GM12874 (cell line): Measurements from ENCODE around the gene SRPRB.
A peak's percentile ranks its signal among the peaks of the same experiment; 100 is the strongest.

Experiments
- CTCF ChIP-seq: IDR thresholded peaks from 2 replicates; pipeline ENCODE4 v1.5.1; 2011; ENCODE audit warnings: low read depth, mild to moderate bottlenecking, control low read depth, low read length, moderate library complexity; ENCODE audit not compliant: insufficient read depth

The SRPRB gene

GRCh38 chr3:133831966-133832801 lies 26.6 kb downstream of the SRPRB start:
- peak; percentile 21; the same call in 1 of the 2 replicates for TF ChIP-seq CTCF

GRCh38 chr3:133832802-133833144 lies 27.2 kb downstream of the SRPRB start:
- no peak; the same call in 1 of the 2 replicates for TF ChIP-seq CTCF

DNA sequence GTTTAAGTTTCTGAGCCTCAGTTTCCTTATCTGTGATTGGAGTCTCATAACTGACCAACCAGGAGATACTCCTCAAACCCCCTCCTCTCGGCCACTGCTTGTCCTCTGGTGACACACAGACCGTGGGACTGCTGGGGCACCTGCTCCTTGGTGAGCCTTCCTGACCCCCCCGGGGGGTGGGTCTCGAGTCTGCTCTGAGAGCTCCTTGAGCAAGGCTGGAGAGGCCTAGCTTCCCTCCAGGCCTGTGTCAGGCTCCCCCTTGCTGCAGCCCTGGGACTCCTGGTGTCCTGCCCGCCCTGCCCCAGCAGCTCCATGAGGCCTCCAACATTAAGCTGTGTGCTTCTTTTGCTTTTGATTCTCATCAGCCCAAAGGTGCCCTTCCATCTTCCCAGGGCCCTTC lies 27.7 kb downstream of the SRPRB start:
- no peak for TF ChIP-seq CTCF

DNA sequence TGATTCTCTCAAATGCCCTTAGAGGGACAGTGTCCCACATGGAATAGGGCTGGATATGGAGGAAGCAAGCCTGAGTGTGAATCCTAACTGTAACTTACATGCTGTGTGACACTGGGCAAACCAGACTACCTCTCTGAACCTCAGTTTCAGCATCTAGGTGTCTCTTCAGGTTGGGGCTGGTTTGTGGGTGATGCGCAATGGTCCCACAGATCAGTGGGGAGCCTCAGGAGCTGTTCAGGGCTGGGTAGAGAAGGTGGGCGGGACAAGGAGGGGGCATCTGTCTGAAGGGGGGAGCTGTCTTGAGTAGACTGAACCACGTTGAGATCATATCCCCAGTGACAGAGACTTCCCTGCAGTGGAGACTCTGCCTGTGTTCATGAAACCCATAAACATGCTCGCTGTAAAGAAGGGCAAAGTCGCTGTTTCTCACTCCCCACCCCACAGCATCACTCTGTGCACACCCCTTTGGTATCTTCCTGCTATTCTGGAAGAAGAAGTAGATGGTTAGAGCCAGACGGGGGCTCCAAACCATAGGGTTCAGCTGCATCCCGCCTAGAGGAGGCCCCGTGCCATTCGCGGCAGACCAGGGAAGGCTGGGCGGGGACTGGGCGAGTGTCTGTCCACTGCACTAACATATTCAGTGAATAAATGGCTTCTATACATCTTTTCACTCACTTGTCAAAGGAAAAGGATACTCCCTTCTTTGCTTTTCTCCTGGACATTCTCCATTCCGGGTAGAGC lies 28.4 kb downstream of the SRPRB start:
- TF ChIP-seq CTCF, result no peak

DNA sequence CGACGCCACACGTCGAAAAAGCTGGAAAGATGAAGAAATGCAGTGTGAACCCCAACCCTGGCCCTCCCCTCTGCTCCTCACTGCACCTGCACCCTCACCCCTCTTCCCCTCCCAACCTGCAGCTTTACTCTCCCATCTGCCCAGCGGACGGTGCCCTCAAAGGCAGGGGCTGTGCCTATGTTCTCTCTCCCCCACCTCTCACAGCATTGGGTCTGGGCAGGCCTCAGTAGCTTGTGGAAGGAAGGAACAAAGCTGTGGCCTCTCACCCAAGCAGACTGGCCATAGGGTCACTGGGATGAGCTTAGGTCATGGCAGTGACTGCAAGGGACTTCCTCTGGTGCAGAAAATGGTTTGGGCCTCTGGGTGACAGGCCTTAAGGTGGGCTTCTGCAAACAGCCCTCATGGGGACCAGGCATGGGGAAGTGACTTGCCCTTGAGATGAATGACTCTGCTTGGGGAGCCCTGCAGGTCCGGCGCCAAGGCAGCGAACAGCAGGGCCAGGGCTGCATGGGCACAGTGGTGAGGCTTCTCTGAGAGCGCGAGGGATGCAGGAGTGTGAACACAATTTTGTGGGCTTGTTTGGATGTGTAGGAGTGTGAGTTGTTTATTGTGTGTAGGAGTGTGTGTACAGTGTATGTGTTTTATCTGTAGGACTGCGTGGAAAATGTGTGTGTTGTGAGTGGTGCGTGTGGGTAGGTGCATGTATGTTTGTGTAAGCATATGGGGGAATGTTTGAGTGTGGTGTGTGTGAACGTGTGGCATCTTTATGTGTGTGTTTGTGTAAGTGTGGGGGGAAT lies 29.2 kb downstream of the SRPRB start:
- no peak for TF ChIP-seq CTCF

DNA sequence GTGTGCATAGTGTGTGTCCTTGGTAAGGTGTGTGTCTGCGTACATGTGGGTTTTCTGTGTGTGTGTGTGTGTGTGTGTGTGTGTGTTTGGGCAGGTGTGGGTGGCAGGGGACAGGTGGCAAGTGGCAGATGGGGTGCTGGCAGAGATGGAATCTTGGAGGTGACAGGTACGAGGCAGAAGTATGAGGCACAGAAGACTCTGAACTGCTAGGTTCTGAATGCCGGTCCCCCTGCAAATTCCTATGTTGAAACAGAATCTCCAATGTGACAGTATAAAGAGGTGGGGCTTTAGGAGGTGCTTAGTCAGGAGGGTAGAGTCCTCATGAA lies 29.8 kb downstream of the SRPRB start:
- no peak for TF ChIP-seq CTCF

DNA sequence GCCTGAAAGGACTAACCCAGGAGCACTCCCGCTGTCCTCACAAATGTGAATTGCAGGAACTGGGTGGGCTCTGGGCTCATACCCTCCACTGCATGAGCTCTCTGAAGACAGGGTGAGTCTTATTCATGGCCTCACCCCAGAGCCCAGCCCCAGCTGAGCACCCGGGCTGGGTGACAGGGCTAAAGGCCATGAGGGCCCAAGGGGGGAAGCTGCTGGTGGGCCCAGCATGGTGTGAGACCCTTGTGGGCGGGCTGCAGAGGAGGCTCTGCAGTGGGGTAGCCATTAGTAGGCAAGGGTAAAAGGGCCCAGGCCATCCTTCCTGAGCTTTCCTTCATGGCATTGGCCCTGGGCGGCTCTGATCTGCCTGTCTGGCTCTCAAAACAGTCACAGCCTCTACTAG lies 30.3 kb downstream of the SRPRB start:
- TF ChIP-seq CTCF, result no peak
